GM21367 (cell line): ENCODE measurements around the gene MTUS2.
"Not testable (repeated sequence)": the region's sequence is repeated elsewhere in the genome, so short reads cannot be mapped to it uniquely, and the experiment has no call there.

ENCODE experiments used
- ATAC-seq: cut with Tn5 transposase; IDR thresholded peaks from one replicate; pipeline ENCODE4 v1.9.1; 2021; ENCODE audit not compliant: unreplicated experiment

Gene MTUS2

GRCh38 chr13:29156136-29156535 is 336.0 kb downstream of the MTUS2 start:
- no peak for ATAC-seq

DNA sequence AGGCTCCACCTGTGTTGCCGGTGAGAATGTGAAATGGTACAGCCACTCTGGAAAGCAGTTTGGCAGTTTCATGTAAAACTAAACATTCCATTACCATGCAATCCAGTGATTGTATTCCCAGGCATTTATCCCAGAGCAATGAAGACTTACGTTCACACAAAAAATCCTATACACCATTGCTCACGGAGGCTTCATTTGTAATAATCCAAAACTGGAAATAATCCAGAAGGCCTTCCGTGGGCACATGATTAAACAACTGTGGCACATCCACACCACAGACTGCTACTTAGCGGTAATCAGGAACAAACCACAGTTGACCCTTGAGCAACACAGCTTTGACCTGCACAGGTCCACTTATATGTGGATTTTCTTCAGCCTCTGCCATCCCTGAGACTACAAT is 339.7 kb downstream of the MTUS2 start:
- ATAC-seq: no peak

- no peak for ATAC-seq
Measured at GRCh38 chr13:29160862-29161261, 340.7 kb downstream of the MTUS2 start.

- no peak for ATAC-seq
Measured at GRCh38 chr13:29161676-29162075, 341.5 kb downstream of the MTUS2 start.

GRCh38 chr13:29162638-29163235 is 342.6 kb downstream of the MTUS2 start:
- ATAC-seq: no peak

DNA sequence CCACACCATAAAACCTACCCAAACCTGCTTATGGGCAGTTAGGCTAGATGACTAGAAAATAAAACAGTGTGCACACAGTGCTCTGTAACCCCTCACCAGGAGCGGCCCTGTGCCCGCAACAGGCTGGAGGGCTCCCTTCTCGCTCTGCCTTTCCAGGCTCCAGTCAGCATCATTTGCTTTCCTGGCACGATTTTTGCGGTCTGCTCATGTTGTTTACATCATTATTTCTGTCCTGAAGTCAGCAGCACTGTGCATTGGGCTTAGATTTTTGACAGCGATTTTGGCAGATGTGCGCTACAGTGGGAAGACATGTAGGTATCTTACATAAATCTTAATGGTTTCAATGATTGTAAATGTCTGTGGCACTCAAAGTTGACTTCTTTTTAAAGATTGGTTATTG is 344.0 kb downstream of the MTUS2 start:
- no peak for ATAC-seq

GRCh38 chr13:29165216-29165615 is 345.1 kb downstream of the MTUS2 start:
- no peak for ATAC-seq

GRCh38 chr13:29165840-29166239 is 345.7 kb downstream of the MTUS2 start:
- no peak for ATAC-seq

GRCh38 chr13:29170436-29171082 is 350.4 kb downstream of the MTUS2 start:
- ATAC-seq: no peak

- no peak for ATAC-seq
Measured at GRCh38 chr13:29171244-29171643, 351.1 kb downstream of the MTUS2 start.

GRCh38 chr13:29174093-29174492 is 354.0 kb downstream of the MTUS2 start:
- no peak for ATAC-seq

- no peak for ATAC-seq
Measured at GRCh38 chr13:29175250-29175873, 355.2 kb downstream of the MTUS2 start.

GRCh38 chr13:29180055-29180454 is 359.9 kb downstream of the MTUS2 start:
- no peak for ATAC-seq

DNA sequence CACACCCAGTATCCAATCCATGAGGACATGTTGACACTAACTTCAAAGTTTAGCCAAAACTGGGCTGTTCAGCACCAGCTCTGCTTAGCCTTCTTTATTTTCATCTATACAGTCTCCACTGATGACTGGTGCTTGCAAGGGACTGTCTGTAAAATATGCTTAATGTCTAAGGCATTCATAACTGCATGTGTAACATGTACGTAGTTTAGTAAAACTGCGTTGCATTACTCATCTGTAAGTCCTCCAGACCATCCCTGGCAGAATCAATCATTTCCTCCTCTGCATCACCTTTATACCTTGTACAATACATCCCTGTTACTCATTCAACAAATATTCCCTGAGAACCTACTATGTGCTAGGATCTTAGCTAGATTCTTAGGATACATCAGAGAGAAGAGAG is 362.1 kb downstream of the MTUS2 start:
- no peak for ATAC-seq

GRCh38 chr13:29185926-29186325 is 365.8 kb downstream of the MTUS2 start:
- no peak for ATAC-seq

DNA sequence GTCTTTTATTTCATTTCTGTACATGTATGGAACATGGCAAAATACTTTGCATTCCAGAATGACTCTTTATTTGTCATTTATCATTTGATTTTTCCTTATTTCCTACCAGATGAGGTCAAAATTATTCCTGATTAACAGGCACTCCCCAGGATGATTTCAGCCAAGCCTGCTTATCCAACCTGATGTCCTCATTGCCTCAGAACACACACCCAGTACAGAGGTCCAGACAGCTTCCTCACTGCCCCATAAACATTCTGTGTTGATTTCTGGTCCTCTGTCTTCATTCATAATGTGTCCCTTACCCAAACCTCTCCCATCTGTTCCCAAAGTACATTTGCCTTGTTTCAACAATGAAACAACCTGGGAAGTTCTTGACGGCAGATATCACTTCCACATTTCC is 367.4 kb downstream of the MTUS2 start:
- ATAC-seq: no peak

DNA sequence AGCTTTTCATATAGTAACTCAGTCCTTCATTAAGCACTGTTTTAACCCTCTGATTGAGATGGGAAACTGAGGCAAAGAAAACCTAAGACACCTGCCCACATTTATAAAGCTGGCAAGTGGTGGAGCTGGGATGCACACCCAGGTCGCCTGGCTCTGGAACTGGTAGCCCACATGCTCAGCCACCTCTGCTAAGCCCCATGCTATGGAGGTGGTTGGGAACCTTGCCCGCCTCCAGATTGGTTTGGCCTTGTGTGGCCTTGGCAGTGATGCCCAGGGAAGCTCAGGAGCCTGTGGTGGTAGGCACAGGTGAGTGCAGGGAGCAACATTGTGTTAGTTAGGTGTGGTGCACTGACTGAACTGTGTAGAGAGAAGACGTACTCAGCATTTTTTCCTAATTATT is 370.2 kb downstream of the MTUS2 start:
- ATAC-seq: no peak

GRCh38 chr13:29193083-29193482 is 372.9 kb downstream of the MTUS2 start:
- ATAC-seq: no peak

- no peak for ATAC-seq
Measured at GRCh38 chr13:29195456-29195855, 375.3 kb downstream of the MTUS2 start.

- peak; percentile 96 for ATAC-seq
Measured at GRCh38 chr13:29196409-29197074, 376.4 kb downstream of the MTUS2 start.

DNA sequence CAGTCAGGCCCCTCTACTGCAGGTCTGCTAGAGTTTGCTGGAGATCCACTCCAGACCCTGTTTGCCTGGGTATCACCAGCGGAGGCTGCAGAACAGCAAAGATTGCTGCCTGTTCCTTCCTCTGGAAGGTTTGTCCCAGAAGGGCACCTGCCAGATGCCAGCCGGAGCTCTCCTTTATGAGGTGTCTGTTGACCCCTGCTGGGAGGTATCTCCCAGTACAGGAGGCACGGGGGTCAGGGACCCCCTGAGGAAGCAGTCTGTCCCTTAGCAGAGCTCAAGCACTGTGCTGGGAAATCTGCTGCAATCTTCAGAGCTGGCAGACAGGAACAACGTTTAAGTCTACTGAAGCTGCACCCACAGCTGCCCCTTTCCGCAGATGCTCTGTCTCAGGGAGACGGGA is 382.6 kb downstream of the MTUS2 start:
- ATAC-seq: not testable (repeated sequence)

DNA sequence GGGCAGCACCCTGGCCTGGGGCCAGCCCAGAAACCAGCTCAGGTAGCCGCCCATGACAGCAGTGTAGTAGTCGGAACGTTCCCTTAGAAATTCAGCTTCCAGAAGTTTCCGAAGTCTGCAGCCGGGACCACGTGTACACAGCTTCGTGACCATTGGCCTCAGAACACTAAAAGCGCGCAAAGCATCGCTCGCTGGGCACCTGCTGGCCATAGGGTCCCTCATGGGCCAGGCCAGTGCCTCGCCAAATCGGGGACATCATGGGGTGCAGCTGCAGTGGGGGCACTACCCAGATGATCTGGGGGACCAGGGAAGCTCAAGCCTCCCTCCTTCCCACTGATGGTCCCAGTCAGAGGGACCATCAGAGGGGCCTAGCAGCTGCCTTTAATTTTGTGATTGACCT is 384.5 kb downstream of the MTUS2 start:
- ATAC-seq: no peak
